Bone marrow (tissue), 2 donors: ENCODE measurements around the gene TMEM158.

ENCODE experiments used
- DNase-seq, 2 donors: peaks; one replicate each; lab custom pipeline; 2025; lab: John Stamatoyannopoulos, UW

The TMEM158 gene

GRCh38 chr3:45226206-45226915, at the start of gene TMEM158:
TSS of gene TMEM158 (minus strand) at chr3:45226287. CDS start at chr3:45226027, 260 bp downstream.
- DNase-seq: peak in 1 of 2 donors; percentile 63

GRCh38 chr3:45275006-45275704, 49.1 kb upstream of the TMEM158 start:
- DNase-seq: no peak

GRCh38 chr3:45273681-45274515, 47.8 kb upstream of the TMEM158 start:
- DNase-seq: no peak

GRCh38 chr3:45272828-45273470, 46.9 kb upstream of the TMEM158 start:
- DNase-seq: no peak

- DNase-seq: no peak
Measured at GRCh38 chr3:45272032-45272810, 46.1 kb upstream of the TMEM158 start.

- DNase-seq: no peak
Measured at GRCh38 chr3:45269952-45270351, 43.9 kb upstream of the TMEM158 start.

GRCh38 chr3:45267097-45267496, 41.0 kb upstream of the TMEM158 start:
- DNase-seq: no peak

- DNase-seq: no peak
Measured at GRCh38 chr3:45261333-45262110, 35.4 kb upstream of the TMEM158 start.

GRCh38 chr3:45259133-45259532, 33.0 kb upstream of the TMEM158 start:
- no peak for DNase-seq

- no peak for DNase-seq
Measured at GRCh38 chr3:45258317-45258716, 32.2 kb upstream of the TMEM158 start.

GRCh38 chr3:45253316-45253715, 27.2 kb upstream of the TMEM158 start:
- no peak for DNase-seq

- DNase-seq: no peak
Measured at GRCh38 chr3:45252826-45253225, 26.7 kb upstream of the TMEM158 start.

- DNase-seq: no peak
Measured at GRCh38 chr3:45249391-45249790, 23.3 kb upstream of the TMEM158 start.

- DNase-seq: no peak
Measured at GRCh38 chr3:45246241-45246640, 20.2 kb upstream of the TMEM158 start.

GRCh38 chr3:45244356-45244755, 18.3 kb upstream of the TMEM158 start:
- DNase-seq: no peak

GRCh38 chr3:45241206-45241605, 15.1 kb upstream of the TMEM158 start:
- no peak for DNase-seq

- no peak for DNase-seq
Measured at GRCh38 chr3:45240292-45240691, 14.2 kb upstream of the TMEM158 start.

- no peak for DNase-seq
Measured at GRCh38 chr3:45239254-45239653, 13.2 kb upstream of the TMEM158 start.

- no peak for DNase-seq
Measured at GRCh38 chr3:45236964-45237363, 10.9 kb upstream of the TMEM158 start.

GRCh38 chr3:45235409-45235808, 9.3 kb upstream of the TMEM158 start:
- no peak for DNase-seq

GRCh38 chr3:45234250-45234649, 8.2 kb upstream of the TMEM158 start:
- no peak for DNase-seq
